Eye (tissue), 1 donor: ENCODE data around the gene SEPTIN10.
"Not testable (repeated sequence)": the region's sequence is repeated elsewhere in the genome, so short reads cannot be mapped to it uniquely, and the experiment has no call there.

ENCODE experiments used
- DNase-seq: peaks from one replicate; pipeline ENCODE4 v3.0.0-alpha.2; 2015

SEPTIN10 gene

DNA sequence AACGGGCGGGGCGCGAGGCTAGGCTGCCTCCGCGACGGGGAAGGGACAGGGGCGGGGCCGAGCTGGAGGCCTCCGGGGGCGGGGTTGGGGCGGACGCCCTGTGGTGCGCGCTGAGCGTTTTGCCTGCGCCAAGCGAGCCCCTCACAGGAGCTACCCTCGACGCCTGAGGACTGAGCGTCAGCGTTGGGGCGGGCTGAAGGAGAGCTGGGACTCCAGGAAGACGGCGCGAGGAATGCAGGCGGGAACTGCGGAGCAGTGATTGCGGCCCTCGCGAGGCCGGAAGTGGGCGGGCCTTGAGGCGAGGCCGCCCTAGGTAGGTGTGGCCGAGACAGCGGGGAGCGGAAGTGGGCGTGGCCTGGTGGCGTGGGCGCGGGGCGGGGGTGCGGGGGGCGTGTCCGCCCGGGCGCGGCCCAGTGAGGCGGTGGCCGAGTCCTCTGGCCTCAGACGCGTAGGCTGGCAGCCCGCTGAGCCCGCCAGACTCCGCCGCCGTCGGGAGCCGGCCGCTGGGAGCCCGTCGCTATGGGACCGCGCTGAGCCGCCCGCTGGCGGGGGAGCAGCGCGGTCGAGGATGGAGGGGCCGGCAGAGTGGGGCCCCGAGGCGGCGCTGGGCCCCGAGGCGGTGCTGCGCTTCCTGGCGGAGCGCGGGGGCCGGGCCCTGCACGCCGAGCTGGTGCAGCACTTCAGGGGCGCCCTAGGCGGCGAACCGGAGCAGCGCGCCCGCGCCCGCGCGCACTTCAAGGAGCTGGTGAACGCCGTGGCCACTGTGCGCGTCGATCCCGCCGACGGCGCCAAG lies at the start of gene SEPTIN10, which contains the start of gene SOWAHC:
TSS of gene SEPTIN10 (minus strand) at position 45 of the 793 bp plus-strand sequence. CDS start 139 bp downstream, outside the sequence.
TSS of gene SOWAHC (plus strand) at position 443 of the 793 bp plus-strand sequence. CDS start at position 569, 126 bp downstream.
- peak; percentile 99 for DNase-seq

DNA sequence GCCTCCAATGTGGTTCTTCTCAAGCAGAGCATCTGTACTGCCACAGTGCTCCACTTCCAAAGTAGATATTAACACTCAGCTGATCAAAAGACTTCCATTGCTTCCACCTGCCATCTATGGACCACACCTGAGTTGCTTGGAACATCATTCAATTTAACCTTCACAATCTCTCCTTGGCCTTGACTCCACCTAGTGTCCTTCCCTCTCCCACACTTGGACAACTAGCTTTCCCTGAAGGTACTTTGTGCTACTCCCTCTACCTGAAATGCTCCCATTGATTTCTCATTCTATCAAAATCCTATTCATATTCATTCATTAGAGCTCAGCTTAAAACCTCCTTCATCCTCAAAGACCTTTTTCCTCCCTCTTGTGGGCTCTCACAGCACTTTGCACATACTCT lies 49.1 kb upstream of the SEPTIN10 start:
- no peak for DNase-seq

DNA sequence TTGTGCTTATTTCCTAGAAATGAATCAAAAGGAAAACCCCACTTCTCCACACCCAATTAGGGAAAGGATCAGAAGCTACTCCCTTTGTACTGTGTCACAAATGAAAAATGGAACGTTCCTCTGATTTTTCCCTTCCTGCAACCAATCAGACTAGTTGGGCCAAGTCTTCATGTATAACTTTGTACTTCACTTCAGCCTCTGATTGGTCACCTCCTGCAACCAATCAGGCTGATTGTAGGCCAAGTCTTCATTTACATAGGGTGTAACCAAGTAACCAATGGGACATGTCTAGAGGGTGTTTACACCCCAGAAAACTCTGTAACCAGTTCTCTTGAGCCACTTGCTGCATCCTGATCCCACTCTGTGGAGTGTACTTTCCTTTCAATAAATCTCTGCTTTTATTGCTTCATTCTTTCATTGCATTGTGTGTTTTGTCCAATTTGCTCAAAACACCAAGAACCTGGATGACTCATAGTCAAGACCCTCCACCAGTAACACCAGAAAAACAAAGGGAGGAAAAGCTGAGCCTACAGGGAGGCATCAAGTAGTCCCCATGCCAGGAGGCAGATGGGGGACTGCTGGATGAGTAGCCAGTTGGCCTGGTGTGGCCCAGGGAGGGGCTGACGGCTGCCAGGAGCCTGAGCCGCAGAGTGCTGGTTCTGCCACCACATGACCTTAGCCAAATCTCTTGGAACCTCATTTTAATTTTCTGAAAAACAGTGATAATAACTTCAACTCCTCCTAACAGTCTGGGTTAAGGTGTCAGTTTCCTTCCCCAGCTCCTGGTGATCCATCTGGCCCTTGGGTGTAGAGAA lies 46.5 kb upstream of the SEPTIN10 start:
- DNase-seq: no peak

DNA sequence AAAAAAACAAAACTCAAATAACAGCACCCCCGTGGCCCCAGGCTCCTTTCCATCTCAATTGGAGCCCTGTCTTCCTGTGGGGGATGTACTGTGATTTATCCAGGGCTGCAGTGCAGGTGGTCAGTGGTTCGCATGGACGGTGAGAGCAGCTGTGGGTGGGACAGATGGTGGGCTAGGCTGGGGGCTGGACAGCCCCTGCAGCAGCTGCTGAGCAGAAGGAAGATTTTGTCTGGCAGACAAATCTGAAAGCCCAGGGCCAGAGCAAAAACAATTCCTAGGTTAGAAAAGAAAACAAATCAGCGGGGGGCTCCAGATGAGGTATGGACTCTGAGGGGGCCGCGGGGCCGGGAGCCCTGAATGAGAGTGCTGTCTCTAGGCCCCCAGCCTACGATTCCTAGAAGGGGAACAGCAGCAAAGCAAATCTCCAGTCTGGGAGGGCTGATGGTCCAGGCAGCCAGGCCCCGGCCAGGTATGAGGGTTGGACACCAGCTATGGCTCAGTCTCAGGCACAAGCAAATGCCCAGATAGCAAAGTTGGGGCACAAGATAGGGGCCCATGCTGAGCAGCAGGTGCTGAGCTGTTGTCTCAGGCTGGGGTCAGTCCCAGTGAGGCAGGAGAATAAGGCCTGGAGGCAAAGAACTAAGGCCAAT lies 45.8 kb upstream of the SEPTIN10 start:
- peak; percentile 68 for DNase-seq

DNA sequence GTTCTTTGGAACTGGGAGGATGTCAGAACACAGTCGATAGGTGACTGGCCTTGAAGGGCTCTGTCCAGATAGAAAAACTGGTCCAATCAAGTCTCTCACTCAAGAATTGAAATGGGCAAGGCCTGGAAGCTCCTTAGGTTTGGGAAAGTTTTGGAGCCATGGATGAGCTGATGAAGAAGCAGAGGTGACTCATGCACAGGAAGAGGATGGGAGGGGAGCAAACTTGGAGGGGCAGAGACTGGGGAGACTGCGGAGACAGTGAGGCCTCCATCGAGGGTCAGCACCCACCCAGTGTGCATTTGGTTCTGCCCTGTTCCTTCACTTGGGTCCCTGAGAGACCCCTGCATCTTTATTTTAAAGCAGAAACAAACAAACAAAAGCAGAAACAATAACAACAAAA lies 41.5 kb upstream of the SEPTIN10 start:
- DNase-seq: no peak

DNA sequence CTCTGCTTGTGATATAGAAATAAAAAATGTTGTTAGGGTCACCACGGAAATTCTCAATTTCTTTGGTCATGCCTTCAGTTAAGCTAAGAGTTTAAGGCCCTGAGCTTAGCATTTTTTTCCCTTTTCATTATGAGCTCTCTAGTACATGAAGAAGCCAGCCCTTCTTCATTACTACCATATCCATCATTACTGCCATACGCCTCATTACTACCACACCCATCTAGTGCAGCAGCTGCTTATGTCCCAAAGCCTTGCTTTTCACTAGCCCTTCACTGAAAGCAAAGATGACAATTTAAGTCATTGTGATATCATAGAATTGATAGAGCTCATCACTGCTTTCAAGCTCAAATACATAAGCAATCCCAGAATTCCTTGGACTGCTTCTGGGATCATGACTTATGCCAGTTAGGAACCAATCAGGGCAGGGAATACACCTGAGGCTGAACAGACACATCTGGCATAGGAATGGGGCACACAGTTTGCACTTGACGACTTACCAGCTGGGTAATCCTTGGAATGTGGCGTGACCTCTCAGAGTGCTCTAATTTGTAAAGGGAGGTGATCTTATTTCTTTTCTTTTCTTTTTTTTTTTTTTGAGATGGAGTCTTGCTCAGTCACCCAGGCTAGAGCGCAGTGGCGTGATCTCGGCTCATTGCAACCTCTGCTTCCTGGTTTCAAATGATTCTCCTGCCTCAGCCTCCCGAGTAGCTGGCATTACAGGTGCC lies 40.7 kb upstream of the SEPTIN10 start:
- DNase-seq: no peak

DNA sequence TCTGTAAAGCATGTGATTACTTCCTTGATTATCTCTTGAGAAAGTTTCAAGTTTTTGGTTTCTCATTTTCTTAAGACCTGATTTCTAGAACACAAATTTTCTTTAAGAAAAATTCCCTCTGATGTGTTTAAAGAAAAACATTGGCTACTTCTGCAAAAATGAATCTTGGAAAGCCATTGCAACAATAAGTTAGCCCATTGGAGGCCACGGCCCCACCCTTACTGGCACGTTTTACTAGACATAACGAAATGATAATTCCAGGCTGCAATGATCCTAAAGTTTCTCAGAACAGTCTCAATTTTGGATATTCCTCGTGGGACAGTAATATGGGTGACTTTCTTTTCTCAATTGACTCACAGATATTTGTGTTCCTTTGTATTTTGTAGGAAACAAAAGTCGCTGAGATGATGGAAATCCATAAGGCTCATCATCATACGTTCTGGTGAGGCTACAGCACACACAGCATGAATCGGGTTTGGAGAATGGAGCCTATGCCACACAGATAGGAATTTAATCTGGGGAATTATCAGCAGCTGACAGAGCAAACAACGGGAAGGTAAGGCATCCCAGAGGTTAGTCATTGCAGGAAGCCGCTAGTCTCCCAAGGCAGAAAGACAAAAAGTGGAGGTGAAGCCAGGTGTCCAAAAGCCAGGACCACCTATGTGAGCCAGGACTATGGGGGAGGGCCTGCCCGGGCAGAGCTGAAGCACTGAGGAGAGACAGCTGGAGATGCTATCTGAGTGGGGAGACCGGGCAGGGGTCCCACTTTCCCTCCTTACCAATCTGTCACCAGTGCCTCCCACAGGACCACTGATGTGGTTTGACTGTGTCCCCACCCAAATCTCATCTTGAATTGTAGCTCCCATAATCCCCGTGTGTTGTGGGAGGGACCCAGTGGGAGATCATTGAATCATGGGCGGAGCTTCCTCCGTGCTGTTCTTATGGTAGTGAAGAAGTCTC lies 36.2 kb upstream of the SEPTIN10 start:
- DNase-seq: no peak

DNA sequence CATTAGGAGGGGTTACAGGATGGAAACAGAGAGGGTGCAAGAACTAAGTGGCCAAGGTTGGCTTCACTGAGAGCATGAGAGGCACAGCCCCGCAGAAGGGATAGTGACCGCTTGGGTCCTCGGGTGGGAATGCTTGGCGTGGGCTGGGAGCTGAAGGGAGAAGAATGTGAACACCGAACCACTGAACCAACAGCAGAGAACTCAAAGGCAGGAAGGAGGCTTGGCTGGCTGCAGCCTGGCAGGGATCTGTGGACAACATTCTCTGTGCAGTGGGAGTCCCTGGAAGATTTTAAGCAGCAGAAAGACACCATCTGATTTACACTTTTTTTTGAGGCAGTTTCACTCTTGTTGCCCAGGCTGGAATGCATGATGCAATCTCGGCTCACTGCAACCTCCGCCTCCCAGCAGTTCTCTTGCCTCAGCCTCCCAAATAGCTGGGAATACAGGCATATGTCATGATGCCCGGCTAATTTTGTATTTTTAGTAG lies 34.3 kb upstream of the SEPTIN10 start:
- DNase-seq: no peak

DNA sequence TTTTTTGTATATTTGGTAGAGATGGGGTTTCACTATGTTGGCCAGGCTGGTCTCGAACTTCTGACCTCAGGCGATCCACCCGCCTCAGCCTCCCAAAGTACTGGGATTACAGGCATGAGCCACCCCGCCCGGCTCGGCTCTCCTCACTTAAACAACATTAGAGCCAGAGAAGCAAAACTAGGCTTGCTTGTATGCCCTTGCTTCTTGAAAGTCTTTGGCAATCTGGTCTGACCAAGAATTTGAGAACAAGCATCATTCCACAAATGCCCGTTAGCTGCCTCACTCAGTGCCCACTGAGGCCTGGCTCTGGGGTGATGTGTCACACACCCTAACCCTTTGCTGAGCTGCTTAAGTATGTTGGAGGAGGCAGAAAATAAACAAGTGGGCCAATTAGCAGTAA lies 33.9 kb upstream of the SEPTIN10 start:
- DNase-seq: no peak

DNA sequence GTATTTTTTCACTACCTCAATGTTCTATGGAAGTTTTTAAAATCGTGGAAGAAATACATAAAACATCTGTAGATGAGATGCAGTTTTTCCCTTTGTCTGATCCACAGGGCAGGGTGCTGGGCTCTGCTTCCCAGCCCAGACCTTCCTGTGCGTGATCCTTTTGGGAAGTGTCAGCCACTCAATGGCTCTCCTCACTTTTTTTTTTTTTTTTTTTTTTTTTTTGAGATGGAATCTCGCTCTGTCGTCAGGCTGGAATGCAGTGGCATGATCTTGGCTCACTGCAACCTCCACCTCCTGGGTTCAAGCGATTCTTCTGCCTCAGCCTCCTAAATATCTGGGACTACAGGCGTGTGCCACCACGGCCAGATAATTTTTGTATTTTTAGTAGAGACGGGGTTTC lies 33.2 kb upstream of the SEPTIN10 start:
- DNase-seq: no peak

DNA sequence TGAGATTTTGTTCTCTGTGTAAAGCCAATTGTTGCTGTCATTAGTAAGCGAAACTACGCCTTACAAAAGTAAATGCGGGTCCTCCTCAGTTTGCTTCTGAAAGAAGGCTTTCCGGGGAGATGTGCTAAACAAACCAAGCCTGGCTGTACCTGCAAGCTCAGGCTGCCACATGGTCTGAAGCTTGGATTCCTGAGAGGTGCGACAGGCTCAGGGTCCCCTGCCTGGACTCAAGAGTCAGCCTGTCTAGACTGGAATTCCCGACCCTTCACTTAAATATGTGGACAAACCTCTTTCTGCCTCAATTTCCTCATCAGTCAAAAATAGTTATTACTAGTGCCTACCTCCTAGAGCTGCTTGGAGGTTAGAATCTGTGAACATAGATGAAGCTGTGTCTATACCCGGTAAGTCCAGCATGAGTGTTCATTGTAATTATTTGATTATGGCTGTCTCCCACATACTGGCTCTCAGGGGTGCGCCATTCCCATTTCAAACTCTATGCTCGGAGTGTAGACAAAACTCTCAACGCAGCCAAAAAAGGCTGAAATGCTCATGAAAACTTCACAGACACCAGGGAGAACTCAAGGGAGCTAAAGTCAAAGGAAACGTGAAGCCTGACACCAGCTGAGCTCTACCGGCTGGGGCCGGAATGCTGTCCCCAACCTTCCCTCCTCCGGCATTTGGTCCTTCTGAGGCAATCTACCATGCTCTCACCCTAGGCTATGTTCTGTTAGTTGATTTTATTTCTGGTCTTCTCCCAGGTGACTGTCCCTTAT lies 31.8 kb upstream of the SEPTIN10 start:
- no peak for DNase-seq

DNA sequence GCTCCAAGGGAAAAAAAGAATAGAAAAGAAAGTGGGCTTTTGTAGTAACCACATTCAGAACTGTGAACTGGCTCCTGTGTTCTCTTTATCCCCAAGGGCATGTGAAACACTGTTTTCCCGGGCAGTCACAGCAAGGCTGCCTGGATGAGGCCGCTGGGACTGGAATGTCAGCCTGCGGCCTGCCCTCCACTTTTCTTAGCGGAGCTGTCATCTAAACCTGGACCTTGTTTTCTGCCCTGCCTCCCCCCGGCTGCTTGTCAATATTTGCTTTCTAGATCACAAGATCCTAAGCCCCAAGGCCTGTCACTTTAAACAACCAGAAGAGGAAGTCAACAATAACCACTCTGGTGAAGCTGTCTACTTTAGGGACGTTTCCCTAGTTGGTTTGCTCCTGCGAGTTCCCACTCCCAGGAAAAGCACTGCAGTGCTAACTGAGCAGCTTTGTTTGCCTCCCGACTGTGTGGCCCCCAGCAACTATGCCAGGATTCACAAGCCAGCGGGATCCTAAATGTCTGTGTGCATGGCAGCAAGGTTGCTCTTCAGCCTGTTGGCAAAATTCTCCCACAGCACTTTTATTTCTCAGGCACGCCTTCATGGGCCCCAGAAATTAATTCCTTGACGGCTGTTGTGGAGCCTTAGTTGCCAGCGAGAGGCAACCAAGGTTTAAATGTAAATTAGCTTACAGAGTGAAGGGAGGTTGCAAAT lies 31.0 kb upstream of the SEPTIN10 start:
- peak; percentile 62 for DNase-seq

DNA sequence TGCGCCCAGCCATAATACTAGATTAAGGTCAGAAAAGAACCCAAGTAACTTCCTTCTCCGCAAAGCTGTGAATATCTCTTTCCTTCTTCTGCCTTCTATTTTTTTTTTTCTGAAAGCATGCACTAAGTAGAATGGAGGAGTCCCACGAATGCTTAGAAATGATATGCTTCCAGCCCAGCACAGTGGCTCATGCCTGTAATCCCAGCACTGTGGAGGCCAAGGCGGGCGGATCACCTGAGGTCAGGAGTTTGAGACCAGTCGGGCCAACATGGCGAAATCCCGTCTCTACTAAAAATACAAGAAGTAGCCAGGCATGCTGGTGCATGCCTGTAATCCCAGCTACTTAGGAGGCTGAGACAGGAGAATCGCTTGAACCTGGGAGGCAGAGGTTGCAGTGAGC lies 26.2 kb upstream of the SEPTIN10 start:
- not testable (repeated sequence) for DNase-seq

DNA sequence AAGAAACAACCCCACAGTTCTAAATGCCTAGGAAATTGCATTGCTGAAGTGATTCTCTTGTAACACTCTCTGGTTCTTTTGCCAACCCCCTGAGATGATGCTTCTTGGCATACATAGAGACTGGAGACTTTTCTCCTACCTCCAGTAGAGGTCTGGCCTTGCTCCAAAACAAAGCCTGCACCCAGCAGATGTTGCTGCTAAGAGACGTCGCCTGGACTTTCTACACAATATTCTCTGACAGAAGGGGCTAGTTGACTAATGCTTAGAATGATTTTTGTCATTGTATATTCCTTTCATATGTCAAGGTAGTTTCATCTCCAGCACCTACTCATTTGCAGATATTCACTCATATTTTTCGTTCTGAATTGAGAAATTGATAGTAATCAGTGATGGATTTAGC lies 25.0 kb upstream of the SEPTIN10 start:
- no peak for DNase-seq

DNA sequence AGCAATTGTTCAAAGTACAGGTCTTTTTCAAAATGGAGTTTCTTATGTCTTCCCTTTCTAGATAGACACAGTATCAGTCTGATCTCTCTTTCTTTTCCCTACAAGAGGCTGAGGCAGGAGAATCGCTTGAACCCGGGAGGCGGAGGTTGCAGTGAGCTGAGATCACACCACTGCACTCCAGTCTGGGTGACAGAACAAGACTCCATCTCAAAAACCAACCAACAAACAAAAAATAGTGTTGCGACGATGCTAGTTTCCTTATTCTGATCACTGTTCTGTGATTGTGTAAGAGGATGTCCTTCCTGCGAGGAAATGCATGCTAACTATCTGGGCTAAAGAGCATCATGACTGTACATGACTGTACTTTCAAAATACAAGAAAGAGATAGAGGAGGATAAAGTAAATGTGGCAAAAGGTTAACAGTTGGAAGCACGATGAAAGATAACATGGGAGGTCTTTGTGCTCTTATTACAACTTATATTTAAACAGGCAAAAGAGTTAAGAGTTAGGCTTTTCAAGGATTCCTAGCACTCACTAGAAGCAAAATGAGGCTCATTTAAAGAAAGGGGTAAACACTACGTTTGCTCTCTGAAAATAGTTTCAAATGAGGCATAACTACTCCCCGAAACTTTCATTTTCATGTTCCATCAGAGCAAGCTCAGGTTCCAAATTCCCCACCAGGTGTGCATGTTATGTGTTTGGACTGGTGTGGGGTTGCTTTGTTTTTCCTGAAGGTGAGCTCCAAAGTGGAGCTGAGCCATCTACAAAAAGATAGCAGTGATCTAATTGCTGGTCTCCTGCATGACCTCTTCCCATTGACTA lies 24.2 kb upstream of the SEPTIN10 start:
- DNase-seq: no peak

DNA sequence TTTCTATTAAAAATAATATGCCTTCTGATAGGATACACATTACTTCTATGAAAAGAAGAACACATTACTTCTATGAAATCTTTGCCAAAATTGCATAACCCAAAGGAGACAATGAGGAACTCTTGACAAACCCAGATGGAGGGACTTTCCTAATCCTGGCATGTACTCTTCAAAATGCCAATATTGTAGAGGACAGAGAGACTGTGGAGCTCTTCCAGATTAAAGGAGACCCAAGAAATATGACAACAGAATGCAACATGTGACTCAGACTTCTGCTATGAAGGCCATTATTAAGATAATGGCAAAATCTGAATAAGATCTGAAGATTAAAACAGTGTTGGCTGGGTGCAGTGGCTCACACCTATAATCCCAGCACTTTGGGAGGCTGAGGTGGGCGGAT lies 22.6 kb upstream of the SEPTIN10 start:
- no peak for DNase-seq

DNA sequence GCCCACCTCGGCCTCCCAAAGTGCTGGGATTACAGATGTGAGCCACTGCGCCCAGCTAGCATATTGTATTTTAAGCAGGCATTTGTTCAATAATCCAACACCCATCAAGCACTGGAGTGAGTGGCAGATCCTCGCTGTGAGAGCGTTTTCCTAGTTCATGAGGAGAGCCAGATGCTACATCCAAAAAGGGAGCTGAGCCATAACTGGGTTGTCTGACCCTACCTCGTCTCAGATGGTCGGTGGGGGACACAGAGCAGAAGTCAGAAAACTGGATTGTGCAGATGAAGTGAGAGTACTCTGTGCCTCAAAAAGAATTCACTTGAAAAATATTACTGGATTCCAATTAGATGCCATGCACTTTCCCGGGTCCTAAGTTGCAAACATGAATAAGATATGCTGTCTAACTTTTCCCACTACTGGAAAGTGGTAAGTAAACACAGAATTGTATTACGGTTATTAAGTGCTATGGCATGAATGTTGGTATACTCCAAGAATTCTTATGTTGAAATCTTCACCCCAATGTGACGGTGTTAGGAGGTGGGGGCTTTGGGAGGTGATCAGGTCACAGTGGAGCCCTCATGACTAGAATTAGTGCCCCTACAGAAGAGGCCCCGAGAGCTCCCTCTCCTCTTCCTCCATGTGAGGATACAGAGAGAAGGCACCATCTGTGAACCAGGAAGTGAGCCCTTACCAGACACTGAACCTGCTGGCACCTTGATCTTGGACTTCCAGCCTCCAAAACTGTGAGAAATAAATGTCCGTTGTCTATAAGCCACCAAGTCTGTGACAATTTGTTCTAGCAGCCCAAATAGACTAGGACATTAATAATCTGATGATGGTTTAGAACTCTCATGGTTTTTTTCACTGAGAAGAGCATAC lies 21.9 kb upstream of the SEPTIN10 start:
- no peak for DNase-seq
